GM12878 (cell line): ENCODE measurements around the gene PFKM. TPM values are rescaled to one million over a fixed set of nuclear protein-coding genes. Genes with fewer than 3 reads are reported as not detected.

Experiments
- ATAC-seq: fragments of 200-7000 bp; cut with Tn5 transposase; 3 replicates; pipeline ENCODE4 v1.9.1; 2020; ENCODE audit warnings: mild to moderate bottlenecking, moderate library complexity
- BruUV-seq: library from RNA; stranded (reverse); fragments of 400-500 nt; replicated peaks from 2 replicates; lab custom pipeline; 2021; lab: Mats Ljungman, UMichigan
- CTCF ChIA-PET: fragments of 300-600 bp; sonication (Branson Sonifier 250); formaldehyde crosslinking; extraction: SDS; loops from one replicate; lab custom pipeline; 2021; ENCODE audit warnings: inconsistent platforms; lab: Yijun Ruan, JAX
- POLR2A ChIA-PET: fragments of 350-600 bp; formaldehyde crosslinking; extraction: SDS; loops from one replicate; lab custom pipeline; 2021; ENCODE audit warnings: inconsistent platforms; lab: Charles Lee
- RAD21 ChIA-PET: fragments of 300-600 bp; sonication (Branson Sonifier 250); formaldehyde crosslinking; loops from one replicate; lab custom pipeline; 2023; ENCODE audit warnings: antibody characterized with exemption; ENCODE audit not compliant: unreplicated experiment; lab: Charles Lee
- SMC1A ChIA-PET: fragments of 300-600 bp; sonication (Branson Sonifier 250); formaldehyde crosslinking; loops from one replicate; lab custom pipeline; 2023; ENCODE audit not compliant: unreplicated experiment, uncharacterized antibody; lab: Charles Lee
- DNase-seq: peaks from one replicate; pipeline ENCODE4 v3.0.0-alpha.2; 2011; ENCODE audit warnings: low read depth, low spot score
- FAIRE-seq: peaks from 3 replicates; lab custom pipeline; 2011; peaks lifted over from hg19 to GRCh38; lab: Jason Lieb, UNC
- H2AFZ ChIP-seq: 2 replicates; pipeline ENCODE4 v1.6.0; 2011; ENCODE audit warnings: low read depth, low read length, control low read depth; ENCODE audit not compliant: control insufficient read depth
- H3K27ac ChIP-seq: 2 replicates; pipeline ENCODE4 v1.5.1; 2011; ENCODE audit warnings: control low read depth; ENCODE audit not compliant: control insufficient read depth, insufficient read depth
- H3K27me3 ChIP-seq, 2 experiments: replicated peaks in 1 of 2; 2 replicates each; pipeline versions ENCODE4 v1.6.0 to v1.6.1; 2011; ENCODE audit warnings: low read length in 1 of 2; ENCODE audit not compliant: control insufficient read depth in 2 of 2, insufficient read depth in 2 of 2
- H3K36me3 ChIP-seq, 2 experiments: 2 replicates each; pipeline ENCODE4 v1.5.1; 2011; ENCODE audit warnings: low read length in 1 of 2; ENCODE audit not compliant: control insufficient read depth in 2 of 2, insufficient read depth in 2 of 2
- H3K4me1 ChIP-seq: 2 replicates; pipeline ENCODE4 v1.6.1; 2011; ENCODE audit warnings: mild to moderate bottlenecking, low read length, moderate library complexity, mixed read lengths; ENCODE audit not compliant: control insufficient read depth, insufficient read depth
- H3K4me2 ChIP-seq: 2 replicates; pipeline ENCODE4 v1.6.0; 2011; ENCODE audit warnings: control low read depth; ENCODE audit not compliant: control insufficient read depth, insufficient read depth
- H3K4me3 ChIP-seq: fragments of 200-600 bp; sonication (generic); 2 replicates; pipeline ENCODE4 v1.5.1; 2016
- H3K79me2 ChIP-seq: 2 replicates; pipeline ENCODE4 v1.6.0; 2011; ENCODE audit warnings: low read length; ENCODE audit not compliant: control insufficient read depth, insufficient read depth
- H3K9ac ChIP-seq: 2 replicates; pipeline ENCODE4 v1.8.0; 2011; ENCODE audit warnings: low read length, control low read depth, mixed read lengths; ENCODE audit not compliant: control insufficient read depth, insufficient read depth
- H3K9me3 ChIP-seq: replicated peaks from 3 replicates; pipeline ENCODE4 v1.5.1; 2011; ENCODE audit warnings: mild to moderate bottlenecking, low read length; ENCODE audit not compliant: control insufficient read depth, insufficient read depth
- H4K20me1 ChIP-seq: 2 replicates; pipeline ENCODE4 v1.6.0; 2011; ENCODE audit not compliant: control insufficient read depth, insufficient read depth
- BACH1 ChIP-seq: fragments of 450-650 bp; IDR thresholded peaks from 2 replicates; pipeline ENCODE4 v1.6.1; 2017; ENCODE audit warnings: mild to moderate bottlenecking, borderline replicate concordance
- CHD4 ChIP-seq: fragments of 200-600 bp; sonication (generic); IDR thresholded peaks from 2 replicates; pipeline ENCODE4 v1.6.1; 2016; ENCODE audit warnings: mild to moderate bottlenecking
- CREB1 ChIP-seq: IDR thresholded peaks from 2 replicates; pipeline ENCODE4 v1.6.1; 2012; ENCODE audit warnings: low read depth, mild to moderate bottlenecking, inconsistent platforms
- MEF2A ChIP-seq: IDR thresholded peaks from 2 replicates; pipeline ENCODE4 v1.6.1; 2011; ENCODE audit warnings: low read depth, mild to moderate bottlenecking, low read length, moderate library complexity; ENCODE audit not compliant: insufficient read depth
- POLR2AphosphoS2 ChIP-seq: IDR thresholded peaks from 2 replicates; pipeline ENCODE4 v1.6.1; 2011; ENCODE audit warnings: low read depth, mild to moderate bottlenecking, low read length, improper control_type of control experiment, moderate library complexity
- STAT3 ChIP-seq: IDR thresholded peaks from 2 replicates; pipeline ENCODE4 v1.6.1; 2011; ENCODE audit warnings: low read depth, low read length, improper control_type of control experiment
- YBX1 ChIP-seq: fragments of 450-650 bp; IDR thresholded peaks from 2 replicates; pipeline ENCODE4 v1.6.1; 2016; ENCODE audit warnings: antibody characterized with exemption
- ZBTB4 ChIP-seq: fragments of 450-650 bp; formaldehyde crosslinking; IDR thresholded peaks from 2 replicates; pipeline ENCODE4 v1.4.0; 2022; ENCODE audit warnings: mild to moderate bottlenecking, moderate library complexity
- ZNF274 ChIP-seq: IDR thresholded peaks from one replicate; pipeline ENCODE4 v1.8.0; 2011; ENCODE audit not compliant: insufficient read length, insufficient read depth
- WGBS: methylation state at CpG from one replicate; pipeline ENCODE4 v1.1.6; 2016; ENCODE audit warnings: low lambda C conversion rate; ENCODE audit not compliant: insufficient replicate concordance, insufficient coverage; ENCODE audit errors: missing lambda C conversion rate; 5-methylcytosine and 5-hydroxymethylcytosine counted together
- in situ Hi-C: fragments of 300-500 bp; cut with MboI; formaldehyde crosslinking; loops from 9 replicates; pipeline ENCODE4 v1.14.3; 2018; ENCODE audit warnings: mixed read lengths
- intact Hi-C: fragments of 100-400 bp; cut with micrococcal nuclease; formaldehyde crosslinking; loops from one replicate; pipeline ENCODE4 v1.14.2; 2022; ENCODE audit not compliant: unreplicated experiment
- polyA plus RNA-seq, 11 experiments: library from polyadenylated mRNA; depleted of rRNA in 4 of 11; unstranded in 6 of 11; stranded (reverse) in 5 of 11; fragments of >200 nt; fragmentation: Nextera tagmentation in 4 of 11; fragmentation: Illumina TruSeq in 1 of 11; extraction: Ambion mirVana in 4 of 11; extraction: Trizol in 1 of 11; gene quantifications; 1 replicate in 1 of 11; 2 replicates in 10 of 11; pipeline versions ENCODE4 v1.2.1 to v1.2.3, GENCODE V29; 2011 to 2016; ENCODE audit warnings: inconsistent platforms in 2 of 11, missing spikeins in 2 of 11, low read depth in 1 of 11
- total RNA-seq, 4 experiments: library from RNA; depleted of rRNA in 3 of 4; stranded (reverse); fragments of >200 nt in 3 of 4; fragmentation: Illumina TruSeq in 1 of 4; extraction: Trizol in 1 of 4; gene quantifications; 2 replicates each; pipeline versions ENCODE4 v1.2.1 to v1.2.3, GENCODE V29; 2013 to 2021
- TF ChIP-seq, protein P1 (sequence below): fragments of 450-650 bp; IDR thresholded peaks from 2 replicates; pipeline ENCODE4 v1.6.1; 2017; ENCODE audit warnings: mild to moderate bottlenecking

The PFKM gene
- total and polyA plus RNA-seq, 10 of the 15 experiments (the other 5 are each of a cell fraction or from before 2014, with no cell fraction given), result 27.6 to 80.0 (median 55.8) TPM

- H3K36me3 ChIP-seq, result no peaks in the 10 kb centered on the region
- no peaks in the 10 kb centered on the region for H3K9me3 ChIP-seq
- H3K4me3 ChIP-seq, result no peak overlapping the region
- 56% methylated on average over 3 of the region's 3 CpGs for WGBS
- ATAC-seq, result no peak
- no peak overlapping the region for H3K27ac ChIP-seq
- no TSS peak for BruUV-seq
- H3K27me3 ChIP-seq, result no peaks in the 10 kb centered on the region; a peak in 1 of 4 replicates
- H3K79me2 ChIP-seq, result no peaks in the 10 kb centered on the region
- no peak for FAIRE-seq
- ChIA-PET RAD21 (no interaction called here), CTCF (interaction anchor here (0.9 to 2.1 kb wide), 6 partner anchors 10 to 443 kb away, joined by 3 to 6 read pairs (median 4); no protein-coding TSS in a partner anchor)
- no peak for DNase-seq
- no peak overlapping the region for H3K4me2 ChIP-seq
- no peaks in the 10 kb centered on the region for H3K4me1 ChIP-seq
- no peak overlapping the region for H2AFZ ChIP-seq
- H3K9ac ChIP-seq, result no peak overlapping the region
- H4K20me1 ChIP-seq, result no peaks in the 10 kb centered on the region
- TF ChIP-seq STAT3 (no peak), ZNF274 (no peak), ZBTB4 (CRISPR knock-in tag) (no peak), CHD4 (no peak), BACH1 (no peak), POLR2AphosphoS2 (no peak), MEF2A (no peak), YBX1 (no peak), CREB1 (no peak)
- TF ChIP-seq, protein P1, sequence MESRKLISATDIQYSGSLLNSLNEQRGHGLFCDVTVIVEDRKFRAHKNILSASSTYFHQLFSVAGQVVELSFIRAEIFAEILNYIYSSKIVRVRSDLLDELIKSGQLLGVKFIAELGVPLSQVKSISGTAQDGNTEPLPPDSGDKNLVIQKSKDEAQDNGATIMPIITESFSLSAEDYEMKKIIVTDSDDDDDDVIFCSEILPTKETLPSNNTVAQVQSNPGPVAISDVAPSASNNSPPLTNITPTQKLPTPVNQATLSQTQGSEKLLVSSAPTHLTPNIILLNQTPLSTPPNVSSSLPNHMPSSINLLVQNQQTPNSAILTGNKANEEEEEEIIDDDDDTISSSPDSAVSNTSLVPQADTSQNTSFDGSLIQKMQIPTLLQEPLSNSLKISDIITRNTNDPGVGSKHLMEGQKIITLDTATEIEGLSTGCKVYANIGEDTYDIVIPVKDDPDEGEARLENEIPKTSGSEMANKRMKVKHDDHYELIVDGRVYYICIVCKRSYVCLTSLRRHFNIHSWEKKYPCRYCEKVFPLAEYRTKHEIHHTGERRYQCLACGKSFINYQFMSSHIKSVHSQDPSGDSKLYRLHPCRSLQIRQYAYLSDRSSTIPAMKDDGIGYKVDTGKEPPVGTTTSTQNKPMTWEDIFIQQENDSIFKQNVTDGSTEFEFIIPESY, result no peak
- TF ChIP-seq, all 136 proteins: peak for 0
- ChIA-PET POLR2A (no interaction called here), SMC1A (interaction anchor here (0.5 to 3.1 kb wide), 7 partner anchors 10 to 503 kb away, joined by 3 to 8 read pairs (median 3); no protein-coding TSS in a partner anchor)
- in situ Hi-C loops (no loop called here), intact Hi-C loops (no loop called here)
Observed at GRCh38 chr12:48175613-48176416, 56.7 kb downstream of the PFKM start.
